Left cardiac atrium (tissue), 4 donors: ENCODE data around the gene TSEN15. TPM values are rescaled to one million over a fixed set of nuclear protein-coding genes. Genes with fewer than 3 reads are reported as not detected.
"Not testable (repeated sequence)": the region's sequence is repeated elsewhere in the genome, so short reads cannot be mapped to it uniquely, and the experiment has no call there.

ENCODE experiments used
- ATAC-seq, 2 donors: fragments of 200-7000 bp; cut with Tn5 transposase; one replicate each; pipeline ENCODE4 v1.9.1; 2020; ENCODE audit warnings: mild to moderate bottlenecking in 2 of 2, moderate library complexity in 2 of 2
- DNase-seq: peaks from one replicate; pipeline ENCODE4 v3.0.0-alpha.2; 2020
- intact Hi-C, 2 donors: fragments of 100-400 bp; cut with DNase I; formaldehyde crosslinking; loops; one replicate each; pipeline versions ENCODE4 v1.14.1 to v1.15.1; 2022 to 2023
- total RNA-seq, 2 donors: library from RNA; stranded (reverse); fragmentation: NEBNext Ultra II Directional; extraction: Animal tissue kit (Norgen Biotek cat#: 25700); gene quantifications; one replicate each; pipeline ENCODE4 v1.2.1, GENCODE V29; 2021
- donor health status: DM: no; HTN: yes; CAD: no.
- donor health status: DM: no; HTN: yes; CAD: no; lungs with severe emphysema.
- donor health status: DM: yes; HTN: yes; CAD: no.
- donor health status: Dilated cardiomyopathy.

Gene TSEN15
- total RNA-seq, 2 donors from 2014 or later: 20.2 to 23.6 TPM

- DNase-seq (no peak), ATAC-seq (peak; percentile 88 to 90)
- intact Hi-C loops: loop anchor here (2.0 to 10.0 kb wide), 4 partner anchors 147 to 617 kb away; no protein-coding TSS in a partner anchor
Observed at GRCh38 chr1:184075055-184076029, 23.8 kb downstream of the TSEN15 start.

- no peak for DNase-seq
- no peak for ATAC-seq
- intact Hi-C loops: loop anchor here (5.0 to 10.0 kb wide), 3 partner anchors 144 to 614 kb away; no protein-coding TSS in a partner anchor
Observed at GRCh38 chr1:184078564-184079249, 27.2 kb downstream of the TSEN15 start.

GRCh38 chr1:184080309-184080708 lies 28.8 kb downstream of the TSEN15 start:
- intact Hi-C loops: no loop called here
- ATAC-seq: no peak
- DNase-seq: no peak

GRCh38 chr1:184082541-184083415 lies 31.2 kb downstream of the TSEN15 start:
- DNase-seq: no peak
- no peak for ATAC-seq
- intact Hi-C loops: no loop called here

- ATAC-seq: no peak
- intact Hi-C loops: no loop called here
- no peak for DNase-seq
Observed at GRCh38 chr1:184085667-184086066, 34.1 kb downstream of the TSEN15 start.

- DNase-seq: no peak
- intact Hi-C loops: no loop called here
Observed at GRCh38 chr1:184088037-184088436, 36.5 kb downstream of the TSEN15 start.

GRCh38 chr1:184093071-184093470 lies 41.5 kb downstream of the TSEN15 start:
- DNase-seq (no peak), ATAC-seq (no peak)
- intact Hi-C loops: loop anchor here in 1 of 2 donors (5.0 kb wide), 1 partner anchor 114 kb away; no protein-coding TSS in a partner anchor

More at GRCh38 chr1:184088037-184088436, 36.5 kb downstream of the TSEN15 start:
- no peak for ATAC-seq

- intact Hi-C loops: no loop called here
- no peak for ATAC-seq
- DNase-seq: no peak
Observed at GRCh38 chr1:184096005-184096404, 44.5 kb downstream of the TSEN15 start.

GRCh38 chr1:184096580-184096979 lies 45.0 kb downstream of the TSEN15 start:
- intact Hi-C loops, ATAC-seq, DNase-seq: not testable (repeated sequence)

- ATAC-seq: no peak
- no peak for DNase-seq
- intact Hi-C loops: no loop called here
Observed at GRCh38 chr1:184101141-184101540, 49.6 kb downstream of the TSEN15 start.

GRCh38 chr1:184101571-184101970 lies 50.0 kb downstream of the TSEN15 start:
- intact Hi-C loops: no loop called here
- no peak for ATAC-seq

GRCh38 chr1:184110272-184111204 lies 59.0 kb downstream of the TSEN15 start:
- no peak for ATAC-seq
- DNase-seq: no peak
- intact Hi-C loops: no loop called here

More at GRCh38 chr1:184101571-184101970, 50.0 kb downstream of the TSEN15 start:
- DNase-seq: no peak

- intact Hi-C loops: no loop called here
- DNase-seq (no peak), ATAC-seq (no peak)
Observed at GRCh38 chr1:184112176-184112948, 60.8 kb downstream of the TSEN15 start.

- DNase-seq (no peak), ATAC-seq (peak in 1 of 2 donors; percentile 18)
- intact Hi-C loops: no loop called here
Observed at GRCh38 chr1:184113251-184113650, 61.7 kb downstream of the TSEN15 start.

GRCh38 chr1:184114818-184115398 lies 63.4 kb downstream of the TSEN15 start:
- ATAC-seq: peak in 1 of 2 donors; percentile 66
- intact Hi-C loops: no loop called here
- no peak for DNase-seq

GRCh38 chr1:184116287-184116686 lies 64.8 kb downstream of the TSEN15 start:
- ATAC-seq (no peak), DNase-seq (no peak)
- intact Hi-C loops: no loop called here

GRCh38 chr1:184118046-184118445 lies 66.5 kb downstream of the TSEN15 start:
- peak in 1 of 2 donors; percentile 80 for ATAC-seq
- intact Hi-C loops: no loop called here
- no peak for DNase-seq
